Effector CD4-positive, alpha-beta T cell (primary cell): Measurements from ENCODE around the gene PIP5K1A.

ENCODE experiments used
- DNase-seq: peaks from one replicate; pipeline ENCODE4 v3.0.0-alpha.2; 2020

The PIP5K1A gene

GRCh38 chr1:151289080-151289935, 91.0 kb downstream of the PIP5K1A start:
- no peak for DNase-seq

- no peak for DNase-seq
Measured at GRCh38 chr1:151289991-151290708, 91.8 kb downstream of the PIP5K1A start.

- DNase-seq = no peak
Measured at GRCh38 chr1:151290709-151291303, 92.5 kb downstream of the PIP5K1A start.

- no peak for DNase-seq
Measured at GRCh38 chr1:151292207-151293030, 94.1 kb downstream of the PIP5K1A start.

GRCh38 chr1:151293093-151293492, 94.7 kb downstream of the PIP5K1A start:
- DNase-seq = no peak

GRCh38 chr1:151294742-151295462, 96.5 kb downstream of the PIP5K1A start:
- DNase-seq = no peak
